ENCODE data around the gene OR7A17. TPM values are rescaled to one million over a fixed set of nuclear protein-coding genes. Genes with fewer than 3 reads are reported as not detected.

OR7A17 gene
- total and polyA plus RNA-seq, 2 of the 8 experiments (the other 6 are each of a cell fraction or from before 2014, with no cell fraction given), result not detected

GRCh38 chr19:14906711-14907110 lies 20.8 kb upstream of the OR7A17 start:
- H3K4me1 ChIP-seq (replicated peaks in 1 of 4; ENCODE audit: control insufficient read depth in 3 of 4, insufficient read depth in 4 of 4, low read length in 3 of 4), result no peaks in the 10 kb centered on the region
- H2BK12ac ChIP-seq (ENCODE audit: low read depth, low read length), result no peak overlapping the region
- H3K4me2 ChIP-seq (ENCODE audit: insufficient read depth in 1 of 2, low read depth in 2 of 2, low read length in 2 of 2), result no peak overlapping the region
- no peak overlapping the region for H3K9ac ChIP-seq (replicated peaks in 1 of 4; ENCODE audit: extremely low read depth in 1 of 4, low read depth in 3 of 4, low read length in 3 of 4)
- WGBS, 2 experiments (ENCODE audit: extremely low coverage in 1 of 2, insufficient coverage in 1 of 2, insufficient read length in 1 of 2, insufficient replicate concordance in 2 of 2, low coverage in 1 of 2, low lambda C conversion rate in 2 of 2, missing lambda C conversion rate in 1 of 2), result 83% methylated on average over 3 of the region's 4 CpGs; no CpG with 5 or more reads in 1 of the 2 experiments
- no peaks in the 10 kb centered on the region for H3K27me3 ChIP-seq (replicated peaks in 1 of 4; ENCODE audit: control insufficient read depth in 3 of 4, extremely low read depth in 1 of 4, insufficient read depth in 3 of 4, low read length in 3 of 4)
- no peak overlapping the region for H4K5ac ChIP-seq (ENCODE audit: insufficient read length, low read depth, low read length)
- H2AK5ac ChIP-seq (ENCODE audit: low read depth, low read length), result no peak overlapping the region
- no peak overlapping the region for H3K56ac ChIP-seq (replicated peaks; ENCODE audit: insufficient read length, low read depth, low read length)
- H3K79me1 ChIP-seq (ENCODE audit: low read depth, low read length), result no peaks in the 10 kb centered on the region
- H3K9me3 ChIP-seq (ENCODE audit: insufficient read depth in 2 of 2, low read depth in 1 of 2, low read length in 1 of 2), result peaks cover 20 to 32% of the 10 kb centered on the region in 2 experiments; a peak in 3 of 4 replicates
- DNase-seq (ENCODE audit: low read depth in 1 of 2, low spot score in 2 of 2) (no peak), FAIRE-seq (no peak)
- H3K4ac ChIP-seq (replicated peaks; ENCODE audit: insufficient read length, low read depth, low read length), result no peak overlapping the region
- no peak overlapping the region for H3K14ac ChIP-seq (ENCODE audit: insufficient read length)
- no peak overlapping the region for H3K4me3 ChIP-seq (ENCODE audit: extremely low read depth in 1 of 4, insufficient read depth in 2 of 4, low read depth in 3 of 4, low read length in 4 of 4)
- no peak overlapping the region for H3K18ac ChIP-seq (ENCODE audit: extremely low read depth, low read length)
- H3K23me2 ChIP-seq (ENCODE audit: low read depth, low read length), result no peaks in the 10 kb centered on the region
- no peak overlapping the region for H3K23ac ChIP-seq (ENCODE audit: insufficient read length)
- ChIA-PET POLR2A (ENCODE audit: partially characterized antibody) (no interaction called here), CTCF (ENCODE audit: partially characterized antibody) (interaction anchor here (0.6 to 0.7 kb wide), 2 partner anchors 71 to 81 kb away, joined by 3 to 4 read pairs; no protein-coding TSS in a partner anchor)
- H4K8ac ChIP-seq (ENCODE audit: extremely low read depth, insufficient read depth, low read length), result no peak overlapping the region
- no peak overlapping the region for H3K27ac ChIP-seq (ENCODE audit: low read depth, low read length)
- no peak overlapping the region for H2BK5ac ChIP-seq (ENCODE audit: low read depth, low read length)
- H2BK120ac ChIP-seq (replicated peaks; ENCODE audit: low read depth, low read length), result no peak overlapping the region
- H4K91ac ChIP-seq (replicated peaks; ENCODE audit: insufficient read length, low read length), result no peak overlapping the region
- H2BK20ac ChIP-seq (ENCODE audit: low read length), result no peak overlapping the region
- H3K79me2 ChIP-seq (ENCODE audit: control insufficient read depth in 1 of 2, insufficient read depth in 2 of 2, low read length in 2 of 2), result no peaks in the 10 kb centered on the region
- no peak for TF ChIP-seq SP4 (IDR thresholded peaks at IDR 0.05; ENCODE audit: low read length)
- no peak for TF ChIP-seq POLR2AphosphoS5 (IDR thresholded peaks at IDR 0.05; ENCODE audit: low read depth, low read length)
- H2BK15ac ChIP-seq (ENCODE audit: low read length), result no peak overlapping the region
- H3K36me3 ChIP-seq (ENCODE audit: control insufficient read depth in 2 of 4, insufficient read depth in 4 of 4, low read length in 3 of 4), result no peaks in the 10 kb centered on the region; a peak in 1 of 8 replicates
- H4K20me1 ChIP-seq (replicated peaks in 1 of 2; ENCODE audit: control insufficient read depth in 1 of 2, insufficient read depth in 2 of 2, low read length in 2 of 2), result no peaks in the 10 kb centered on the region
- no peak overlapping the region for H2AFZ ChIP-seq (ENCODE audit: low read length)
